Measurements from ENCODE around the gene MAP3K5.

GRCh38 chr6:136809091-136809860, 17.0 kb upstream of the MAP3K5 start:
- no peak for TF ChIP-seq CTCF (conservative IDR thresholded peaks at IDR 0.05 in 1 of 2, IDR thresholded peaks at IDR 0.05 in 1 of 2; ENCODE audit: low read depth in 1 of 2, low read length in 2 of 2)
- TF ChIP-seq EZH2 (IDR thresholded peaks at IDR 0.05; ENCODE audit: low read length, missing control alignments) = no peak
